Subcutaneous abdominal adipose tissue (tissue), 5 donors: ENCODE measurements around the gene PLCD3.
A peak's percentile ranks its signal among the peaks of the same experiment; 100 is the strongest.

ENCODE experiments used
- H3K27ac ChIP-seq: one replicate; pipeline ENCODE4 v1.7.0; 2013; ENCODE audit warnings: low read depth, mild to moderate bottlenecking, inconsistent platforms, low read length, moderate library complexity
- H3K27me3 ChIP-seq, 5 donors: one replicate each; pipeline ENCODE4 v1.7.0; 2013; ENCODE audit warnings: low read length in 5 of 5, inconsistent platforms in 1 of 5; ENCODE audit not compliant: control insufficient read depth in 5 of 5, insufficient read depth in 4 of 5
- H3K36me3 ChIP-seq, 5 donors: one replicate each; pipeline ENCODE4 v1.7.0; 2013; ENCODE audit warnings: low read length in 5 of 5; ENCODE audit not compliant: control insufficient read depth in 5 of 5, insufficient read depth in 5 of 5
- H3K4me1 ChIP-seq, 5 donors: one replicate each; pipeline ENCODE4 v1.7.0; 2013; ENCODE audit warnings: low read length in 5 of 5, mild to moderate bottlenecking in 3 of 5, moderate library complexity in 1 of 5; ENCODE audit not compliant: control insufficient read depth in 5 of 5, insufficient read depth in 5 of 5
- H3K4me3 ChIP-seq, 5 donors: one replicate each; pipeline ENCODE4 v1.7.0; 2013; ENCODE audit warnings: low read length in 5 of 5, low read depth in 1 of 5
- H3K9ac ChIP-seq, 5 donors: one replicate each; pipeline ENCODE4 v1.7.0; 2013; ENCODE audit warnings: low read length in 5 of 5, mild to moderate bottlenecking in 4 of 5, moderate library complexity in 3 of 5
- H3K9me3 ChIP-seq, 5 donors: one replicate each; pipeline ENCODE4 v1.7.0; 2013; ENCODE audit warnings: low read length in 5 of 5; ENCODE audit not compliant: control insufficient read depth in 5 of 5
- donor health status: healthy.
- donor health status: healthy.
- donor health status: healthy.
- donor health status: healthy.
- donor health status: healthy.

The PLCD3 gene

DNA sequence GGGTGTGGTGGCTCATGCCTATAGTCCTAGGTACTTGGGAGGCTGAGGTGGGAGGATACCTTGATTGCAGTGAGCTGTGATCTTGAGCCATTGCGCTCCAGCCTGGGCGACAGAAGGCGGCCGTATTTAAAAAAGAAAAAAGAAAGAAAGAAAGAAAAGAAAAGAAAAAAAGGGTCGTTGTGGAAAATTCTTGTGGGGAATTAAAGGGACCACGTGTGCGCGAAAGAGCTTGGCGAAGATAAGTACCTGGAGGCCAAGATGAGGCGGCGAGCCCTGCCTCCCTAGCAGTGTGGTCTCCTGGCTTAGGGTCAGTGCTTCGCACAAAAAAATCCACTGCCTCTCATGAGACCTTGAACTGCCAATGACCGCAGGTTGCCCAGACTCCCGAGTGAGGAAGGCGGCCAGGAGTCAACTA is 71.9 kb downstream of the PLCD3 start:
- H3K27me3 ChIP-seq = no peaks in the 10 kb centered on the region
- H3K9ac ChIP-seq = peak overlapping the region; percentile 86 to 97 (median 90)
- peak overlapping the region; percentile 96 for H3K27ac ChIP-seq
- peaks cover 0 to 5% (median 0%) of the 10 kb centered on the region in 5 donors for H3K36me3 ChIP-seq
- peak overlapping the region; percentile 92 to 100 (median 99) for H3K4me3 ChIP-seq
- H3K9me3 ChIP-seq = no peaks in the 10 kb centered on the region
- peaks cover 10 to 43% (median 35%) of the 10 kb centered on the region in 5 donors for H3K4me1 ChIP-seq
